HepG2 (cell line): Measurements from ENCODE around the gene TNFAIP8L3. TPM values are rescaled to one million over a fixed set of nuclear protein-coding genes. Genes with fewer than 3 reads are reported as not detected.

Experiments used
- ATAC-seq: fragments of 200-7000 bp; cut with Tn5 transposase; 3 replicates; pipeline ENCODE4 v1.9.1; 2020; ENCODE audit warnings: mild to moderate bottlenecking, moderate library complexity
- BruUV-seq: library from RNA; stranded (reverse); fragments of 400-500 nt; replicated peaks from 2 replicates; lab custom pipeline; 2021; lab: Mats Ljungman, UMichigan
- CTCF ChIA-PET: fragments of 300-600 bp; formaldehyde crosslinking; extraction: SDS; loops from one replicate; lab custom pipeline; 2021; ENCODE audit warnings: low total read pairs, inconsistent platforms, low intra/inter-chr PET ratio; lab: Yijun Ruan, JAX
- POLR2A ChIA-PET: fragments of 350-600 bp; sonication (Branson Sonifier 250); formaldehyde crosslinking; loops from one replicate; lab custom pipeline; 2020; ENCODE audit warnings: antibody characterized with exemption, inconsistent platforms; lab: Yijun Ruan, JAX
- DNase-seq: peaks from one replicate; pipeline ENCODE4 v3.0.0-alpha.2; 2015; ENCODE audit warnings: low spot score
- FAIRE-seq: peaks from 3 replicates; lab custom pipeline; 2011; peaks lifted over from hg19 to GRCh38; lab: Jason Lieb, UNC
- H2AFZ ChIP-seq: one replicate; pipeline ENCODE4 v1.6.1; 2011; ENCODE audit warnings: low read length, inconsistent platforms
- H3K27ac ChIP-seq: fragments of 300-600 bp; 3 replicates; pipeline ENCODE4 v1.8.0; 2011; ENCODE audit warnings: mixed run types, mild to moderate bottlenecking, mixed read lengths, low read length, inconsistent platforms; ENCODE audit not compliant: insufficient read depth; ENCODE audit errors: extremely low read length
- H3K27me3 ChIP-seq, 2 experiments: fragments of 200-600 bp in 1 of 2; 2 replicates in 1 of 2; 3 replicates in 1 of 2; pipeline versions ENCODE4 v1.6.0 to v1.8.0; 2011; ENCODE audit warnings: low read length in 2 of 2, mild to moderate bottlenecking in 2 of 2, moderate library complexity in 2 of 2, inconsistent platforms in 1 of 2; ENCODE audit not compliant: insufficient read depth in 2 of 2, control insufficient read depth in 1 of 2
- H3K36me3 ChIP-seq, 2 experiments: fragments of 200-600 bp in 1 of 2; replicated peaks in 1 of 2; 2 replicates in 1 of 2; 3 replicates in 1 of 2; pipeline versions ENCODE4 v1.5.1 to v1.8.0; 2011; ENCODE audit warnings: low read length in 2 of 2, inconsistent platforms in 1 of 2; ENCODE audit not compliant: insufficient read depth in 2 of 2, control insufficient read depth in 1 of 2
- H3K4me1 ChIP-seq: 2 replicates; pipeline ENCODE4 v1.5.1; 2012; ENCODE audit warnings: low read length, inconsistent platforms; ENCODE audit not compliant: insufficient read depth
- H3K4me2 ChIP-seq: 2 replicates; pipeline ENCODE4 v1.6.0; 2011; ENCODE audit warnings: low read depth, low read length, inconsistent platforms
- H3K4me3 ChIP-seq, 3 experiments: fragments of 200-600 bp in 1 of 3; sonication (generic), shearing (Covaris generic) in 1 of 3; replicated peaks in 1 of 3; 2 replicates each; pipeline ENCODE4 v1.5.1; 2011 to 2016; ENCODE audit warnings: low read length in 3 of 3, inconsistent platforms in 2 of 3, low read depth in 2 of 3, mild to moderate bottlenecking in 2 of 3, control low read depth in 1 of 3, mixed read lengths in 1 of 3; ENCODE audit not compliant: insufficient read depth in 1 of 3
- H3K79me2 ChIP-seq: one replicate; pipeline ENCODE4 v1.6.1; 2011; ENCODE audit warnings: low read length, inconsistent platforms; ENCODE audit not compliant: insufficient read depth
- H3K9ac ChIP-seq: 2 replicates; pipeline ENCODE4 v1.6.0; 2011; ENCODE audit warnings: mild to moderate bottlenecking, low read depth, low read length, inconsistent platforms; ENCODE audit not compliant: insufficient read depth
- H3K9me3 ChIP-seq: 2 replicates; pipeline ENCODE4 v1.5.1; 2012; ENCODE audit warnings: mild to moderate bottlenecking, low read length
- H4K20me1 ChIP-seq: 2 replicates; pipeline ENCODE4 v1.6.0; 2011; ENCODE audit warnings: inconsistent platforms, mild to moderate bottlenecking, low read length, moderate library complexity; ENCODE audit not compliant: insufficient read depth
- ATRX ChIP-seq: sonication (generic); formaldehyde crosslinking; IDR thresholded peaks from 2 replicates; pipeline ENCODE4 v1.4.0; 2020; ENCODE audit warnings: missing genetic modification reagents, borderline replicate concordance
- EEA1 ChIP-seq: sonication (generic); formaldehyde crosslinking; IDR thresholded peaks from 2 replicates; pipeline ENCODE4 v1.5.1; 2020; ENCODE audit warnings: mild to moderate bottlenecking, missing genetic modification reagents, borderline replicate concordance
- HNF4G ChIP-seq, 2 experiments: sonication (generic) in 1 of 2; formaldehyde crosslinking in 1 of 2; IDR thresholded peaks; 2 replicates each; pipeline versions ENCODE4 v1.4.0 to v1.6.1; 2011 to 2020; ENCODE audit warnings: borderline replicate concordance in 2 of 2, low read depth in 2 of 2, mild to moderate bottlenecking in 2 of 2, low read length in 1 of 2, missing genetic modification reagents in 1 of 2, moderate library complexity in 1 of 2
- MXD3 ChIP-seq: IDR thresholded peaks from 2 replicates; pipeline ENCODE4 v1.6.1; 2016; ENCODE audit warnings: mild to moderate bottlenecking, missing biosample characterization, missing genetic modification reagents
- RBAK ChIP-seq: sonication (generic); formaldehyde crosslinking; IDR thresholded peaks from 2 replicates; pipeline ENCODE4 v1.5.1; 2020; ENCODE audit warnings: mild to moderate bottlenecking, missing genetic modification reagents
- SYNCRIP ChIP-seq: fragments of 200-400 bp; formaldehyde crosslinking; IDR thresholded peaks from 2 replicates; pipeline ENCODE4 v1.6.1; 2018; ENCODE audit warnings: mild to moderate bottlenecking, low read depth, low read length; ENCODE audit not compliant: insufficient read depth
- THAP9 ChIP-seq: sonication (generic); formaldehyde crosslinking; IDR thresholded peaks from 2 replicates; pipeline ENCODE4; 2020; ENCODE audit warnings: missing genetic modification reagents, mild to moderate bottlenecking, borderline replicate concordance
- ZFP1 ChIP-seq: IDR thresholded peaks from 2 replicates; pipeline ENCODE4 v1.6.1; 2016
- ZNF230 ChIP-seq: sonication (generic); formaldehyde crosslinking; IDR thresholded peaks from 2 replicates; pipeline ENCODE4 v1.4.0; 2020; ENCODE audit warnings: mild to moderate bottlenecking, missing genetic modification reagents
- ZNF263 ChIP-seq: sonication (generic); formaldehyde crosslinking; IDR thresholded peaks from 2 replicates; pipeline ENCODE4 v1.4.0; 2020; ENCODE audit warnings: missing genetic modification reagents
- ZNF34 ChIP-seq: sonication (generic); formaldehyde crosslinking; IDR thresholded peaks from 2 replicates; pipeline ENCODE4 v1.4.0; 2020; ENCODE audit warnings: mild to moderate bottlenecking, missing genetic modification reagents, borderline replicate concordance
- ZNF597 ChIP-seq: sonication (generic); formaldehyde crosslinking; IDR thresholded peaks from 2 replicates; pipeline ENCODE4 v1.5.0; 2020; ENCODE audit warnings: missing genetic modification reagents
- ZNF615 ChIP-seq: sonication (generic); formaldehyde crosslinking; IDR thresholded peaks from 2 replicates; pipeline ENCODE4 v1.5.0; 2020; ENCODE audit warnings: mild to moderate bottlenecking, missing genetic modification reagents, borderline replicate concordance
- ZNF816 ChIP-seq: sonication (generic); formaldehyde crosslinking; IDR thresholded peaks from 2 replicates; pipeline ENCODE4 v1.8.0; 2022; ENCODE audit warnings: missing genetic modification reagents, mild to moderate bottlenecking, borderline replicate concordance
- WGBS: methylation state at CpG from one replicate; pipeline ENCODE4 v1.1.6; 2017; ENCODE audit warnings: low lambda C conversion rate; 5-methylcytosine and 5-hydroxymethylcytosine counted together
- in situ Hi-C: cut with HindIII; loops from 2 replicates; pipeline ENCODE4 v1.10.0; 2017; ENCODE audit warnings: low pct_unique_long_range_greater_than_20kb; ENCODE audit not compliant: extremely low pct_ligation_motif_present
- intact Hi-C: fragments of 100-400 bp; cut with micrococcal nuclease; formaldehyde crosslinking; loops from one replicate; pipeline ENCODE4 v1.10.0; 2022; ENCODE audit not compliant: unreplicated experiment
- polyA plus RNA-seq, 8 experiments: library from polyadenylated mRNA; depleted of rRNA in 3 of 8; stranded (reverse) in 7 of 8; unstranded in 1 of 8; fragments of >200 nt; fragmentation: Illumina TruSeq in 4 of 8; extraction: Trizol in 4 of 8; gene quantifications; 2 replicates each; pipeline versions ENCODE4 v1.2.1 to v1.2.3, GENCODE V29; 2011 to 2016; ENCODE audit warnings: low read depth in 4 of 8, missing spikeins in 1 of 8, mixed read lengths in 1 of 8; ENCODE audit not compliant: insufficient read depth in 1 of 8
- total RNA-seq, 5 experiments: library from RNA; depleted of rRNA; stranded (reverse); fragments of >200 nt; fragmentation: Illumina TruSeq; extraction: Trizol; gene quantifications; 2 replicates each; pipeline ENCODE4 v1.2.3, GENCODE V29; 2016; ENCODE audit warnings: low read depth in 1 of 5

TNFAIP8L3 gene
- total and polyA plus RNA-seq, 2 of the 13 experiments (the other 11 are each of a cell fraction or from before 2014, with no cell fraction given), result 0.15 to 4.0 TPM

GRCh38 chr15:51110171-51110570 is 15.5 kb upstream of the TNFAIP8L3 start:
- ChIA-PET CTCF (no interaction called here), POLR2A (no interaction called here)
- Histone ChIP-seq H3K9me3 (no peaks in the 10 kb centered on the region), H3K9ac (no peak overlapping the region), H3K4me1 (no peaks in the 10 kb centered on the region), H4K20me1 (no peaks in the 10 kb centered on the region), H3K4me3 (no peak overlapping the region), H3K4me2 (no peak overlapping the region), H3K27ac (no peak overlapping the region), H2AFZ (no peak overlapping the region), H3K36me3 (no peaks in the 10 kb centered on the region), H3K79me2 (no peaks in the 10 kb centered on the region), H3K27me3 (no peaks in the 10 kb centered on the region)
- intact Hi-C loops, result no loop called here
- DNase-seq (no peak), FAIRE-seq (no peak), ATAC-seq (no peak)
- in situ Hi-C loops, result no loop called here
- WGBS, result 100% methylated on average over 1 of the region's 3 CpGs
- TF ChIP-seq ZNF230 (CRISPR knock-in tag) (no peak), HNF4G (IDR thresholded peaks at IDR 0.05; ENCODE audit: borderline replicate concordance, low read depth, low read length) (no peak), HNF4G (CRISPR knock-in tag; IDR thresholded peaks at IDR 0.05; ENCODE audit: borderline replicate concordance, low read depth) (no peak), MXD3 (no peak), ZNF816 (no peak), ZNF263 (no peak), ZNF34 (CRISPR knock-in tag) (no peak), ZNF615 (CRISPR knock-in tag) (no peak), THAP9 (no peak), ZFP1 (no peak), SYNCRIP (no peak), ATRX (CRISPR knock-in tag) (no peak), RBAK (CRISPR knock-in tag) (no peak), EEA1 (CRISPR knock-in tag) (no peak), ZNF597 (CRISPR knock-in tag) (no peak)
- BruUV-seq, result no TSS peak
